ENCODE results near the gene NUCB1.
A peak's percentile ranks its signal among the peaks of the same experiment; 100 is the strongest.
"Not testable (repeated sequence)": the region's sequence is repeated elsewhere in the genome, so short reads cannot be mapped to it uniquely, and the experiment has no call there.

Gene NUCB1

GRCh38 chr19:48874303-48875135, 25.6 kb upstream of the NUCB1 start:
- DNase-seq (ENCODE audit: low spot score) = peak; percentile 39

GRCh38 chr19:48876043-48876981, 23.8 kb upstream of the NUCB1 start:
- DNase-seq (ENCODE audit: low spot score) = not testable (repeated sequence)

GRCh38 chr19:48877855-48878195, 22.3 kb upstream of the NUCB1 start:
- no peak for DNase-seq (ENCODE audit: low spot score)

- no peak for DNase-seq (ENCODE audit: low spot score)
Measured at GRCh38 chr19:48878196-48879024, 21.7 kb upstream of the NUCB1 start.

GRCh38 chr19:48879025-48879637, 21.0 kb upstream of the NUCB1 start:
- no peak for DNase-seq (ENCODE audit: low spot score)

GRCh38 chr19:48879696-48880095, 20.4 kb upstream of the NUCB1 start:
- not testable (repeated sequence) for DNase-seq (ENCODE audit: low spot score)

- DNase-seq (ENCODE audit: low spot score) = no peak
Measured at GRCh38 chr19:48881741-48882657, 18.1 kb upstream of the NUCB1 start.

GRCh38 chr19:48883726-48884125, 16.4 kb upstream of the NUCB1 start:
- DNase-seq (ENCODE audit: low spot score) = no peak

GRCh38 chr19:48887861-48888612, 12.1 kb upstream of the NUCB1 start:
- DNase-seq (ENCODE audit: low spot score) = no peak

GRCh38 chr19:48889496-48889895, 10.6 kb upstream of the NUCB1 start:
- DNase-seq (ENCODE audit: low spot score) = not testable (repeated sequence)

GRCh38 chr19:48890551-48890950, 9.6 kb upstream of the NUCB1 start:
- no peak for DNase-seq (ENCODE audit: low spot score)

GRCh38 chr19:48895226-48895625, 4.9 kb upstream of the NUCB1 start:
- DNase-seq (ENCODE audit: low spot score) = no peak

GRCh38 chr19:48896191-48896720, 3.9 kb upstream of the NUCB1 start:
- no peak for DNase-seq (ENCODE audit: low spot score)

GRCh38 chr19:48897181-48897580, 2.9 kb upstream of the NUCB1 start:
- DNase-seq (ENCODE audit: low spot score) = no peak

- DNase-seq (ENCODE audit: low spot score) = not testable (repeated sequence)
Measured at GRCh38 chr19:48899386-48899749, 744 bp upstream of the NUCB1 start.

GRCh38 chr19:48900477-48901406, 630 bp downstream of the NUCB1 start:
- no peak for DNase-seq (ENCODE audit: low spot score)

GRCh38 chr19:48902291-48902690, 2.2 kb downstream of the NUCB1 start:
- DNase-seq (ENCODE audit: low spot score) = not testable (repeated sequence)

- not testable (repeated sequence) for DNase-seq (ENCODE audit: low spot score)
Measured at GRCh38 chr19:48903788-48904187, 3.7 kb downstream of the NUCB1 start.
